GM21717 (cell line): ENCODE measurements around the gene EIF2AK3.
"Not testable (repeated sequence)": the region's sequence is repeated elsewhere in the genome, so short reads cannot be mapped to it uniquely, and the experiment has no call there.

Experiments
- ATAC-seq: cut with Tn5 transposase; IDR thresholded peaks from one replicate; pipeline ENCODE4 v1.9.1; 2021; ENCODE audit warnings: mild to moderate bottlenecking, moderate library complexity; ENCODE audit not compliant: unreplicated experiment

The EIF2AK3 gene

DNA sequence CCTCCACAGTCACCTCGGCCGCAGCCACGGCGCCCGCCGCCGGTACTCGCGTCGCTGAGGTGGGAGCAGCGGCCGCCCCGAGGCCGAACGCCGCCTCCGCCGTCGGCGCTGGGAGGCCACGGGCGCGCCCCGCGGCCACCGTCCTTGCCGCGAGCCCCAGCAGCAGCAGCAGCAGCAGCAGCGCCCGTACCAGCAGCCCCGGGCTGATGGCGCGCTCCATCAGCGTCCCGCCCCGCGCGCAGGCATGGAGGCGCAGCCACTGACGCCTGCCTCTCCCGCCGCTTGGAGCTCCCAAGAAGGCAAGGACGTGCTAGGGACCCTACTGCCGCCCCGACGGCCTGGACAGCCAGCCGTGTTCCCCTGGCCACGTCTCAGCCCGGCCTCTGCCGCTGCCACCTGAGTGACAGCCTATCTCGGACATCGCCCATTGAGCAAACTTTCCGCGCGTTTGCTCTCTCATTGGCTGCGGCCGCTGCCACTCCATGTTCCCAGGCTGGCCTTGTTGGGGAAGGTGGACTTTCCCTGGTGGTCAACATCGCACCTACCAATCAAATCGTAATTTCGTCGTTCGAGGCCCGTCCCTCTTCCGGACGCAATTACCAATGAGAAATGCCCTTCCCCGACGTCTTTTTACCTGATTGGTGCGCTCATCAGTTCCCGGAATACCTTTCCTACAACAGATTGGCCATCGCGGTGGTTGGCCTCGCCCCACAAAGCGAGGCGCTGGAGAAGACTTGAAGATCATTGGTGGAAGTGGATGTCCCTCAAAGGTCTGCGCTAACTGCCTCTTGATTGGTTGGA, at the start of gene EIF2AK3:
Gene EIF2AK3, minus strand, starts transcription at position 410 of the 801 bp plus-strand sequence. Its CDS starts 190 bp downstream, at position 220.
- ATAC-seq: peak; percentile 89

DNA sequence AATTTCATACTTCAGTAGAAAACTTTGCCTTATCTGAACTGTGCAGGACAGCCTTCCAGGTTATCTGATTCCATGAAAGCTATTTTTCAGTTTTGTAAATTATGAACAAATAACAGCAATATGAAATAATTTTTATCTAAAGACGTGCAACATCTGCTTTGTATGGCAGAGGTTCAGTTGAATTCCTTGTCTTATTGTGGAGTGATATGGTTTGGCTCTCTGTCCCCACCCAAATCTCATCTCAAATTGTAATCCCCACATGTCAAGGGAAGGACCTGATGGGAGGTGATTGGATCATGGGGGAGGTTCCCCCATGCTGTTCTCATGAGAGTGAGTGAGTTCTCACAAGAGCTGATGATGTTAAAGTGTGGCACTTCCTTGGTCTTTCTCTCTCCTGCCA, 46.1 kb upstream of the EIF2AK3 start:
- no peak for ATAC-seq

DNA sequence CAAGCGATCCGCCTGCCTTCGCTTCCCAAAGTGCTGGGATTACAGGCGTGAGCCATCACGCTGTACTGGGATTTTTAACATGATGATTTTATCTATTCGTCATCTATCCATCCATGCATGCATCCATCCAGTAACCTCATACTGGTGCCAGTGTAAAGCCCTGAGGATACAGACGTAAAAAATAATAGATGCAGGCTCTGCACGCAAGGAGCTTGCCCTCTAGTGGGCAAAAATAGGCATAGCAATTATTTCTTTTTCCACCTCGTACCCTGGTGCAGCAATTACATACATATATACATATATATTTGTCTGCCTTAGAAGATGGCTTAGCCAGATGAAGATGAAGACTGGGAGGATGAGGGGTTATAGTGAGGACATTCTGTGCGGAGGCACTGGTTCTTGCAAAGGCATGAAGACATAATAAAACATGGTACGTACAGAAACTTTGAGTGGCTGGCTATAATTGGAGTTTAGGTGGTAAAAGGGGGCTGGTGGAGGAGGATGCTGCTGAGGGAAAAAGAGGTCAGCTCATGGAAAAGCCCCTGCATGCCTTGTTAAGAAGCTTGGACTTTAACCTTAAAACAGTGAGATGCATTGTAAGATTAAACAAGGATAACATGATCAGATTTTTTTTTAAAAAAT, 44.6 kb upstream of the EIF2AK3 start:
- no peak for ATAC-seq

DNA sequence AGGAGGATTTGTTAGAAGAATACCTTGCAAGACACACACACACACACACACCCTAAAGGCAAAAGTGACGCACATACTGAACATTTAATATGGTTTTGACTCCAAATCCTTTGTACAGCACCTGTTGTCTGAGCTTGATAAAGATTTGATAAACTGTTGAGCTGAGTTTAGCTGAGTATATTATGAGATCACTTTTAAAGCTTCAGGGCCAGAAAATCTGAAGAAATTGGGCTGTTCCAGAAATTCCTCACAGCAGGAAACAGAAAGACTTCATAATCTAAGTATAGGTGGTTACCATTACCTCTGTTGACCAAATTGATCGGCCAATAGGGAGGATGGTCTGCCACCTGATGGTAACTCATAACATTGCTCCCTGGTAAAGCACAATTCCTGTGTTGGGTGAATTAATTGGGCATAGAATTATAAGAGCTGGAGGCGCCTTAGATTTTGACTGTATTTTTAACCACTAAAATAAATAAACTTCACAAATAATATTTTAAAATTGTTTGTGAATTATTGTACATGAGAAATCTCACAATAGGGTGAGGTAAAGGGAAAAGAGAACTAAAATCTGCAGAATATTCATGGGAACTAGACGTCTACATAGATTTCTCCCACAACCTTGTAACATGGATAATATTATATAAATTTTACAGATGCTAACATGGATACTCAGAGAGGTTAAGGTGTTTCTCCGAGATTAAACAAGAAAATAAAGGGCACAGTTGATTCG, 42.4 kb upstream of the EIF2AK3 start:
- ATAC-seq: no peak

DNA sequence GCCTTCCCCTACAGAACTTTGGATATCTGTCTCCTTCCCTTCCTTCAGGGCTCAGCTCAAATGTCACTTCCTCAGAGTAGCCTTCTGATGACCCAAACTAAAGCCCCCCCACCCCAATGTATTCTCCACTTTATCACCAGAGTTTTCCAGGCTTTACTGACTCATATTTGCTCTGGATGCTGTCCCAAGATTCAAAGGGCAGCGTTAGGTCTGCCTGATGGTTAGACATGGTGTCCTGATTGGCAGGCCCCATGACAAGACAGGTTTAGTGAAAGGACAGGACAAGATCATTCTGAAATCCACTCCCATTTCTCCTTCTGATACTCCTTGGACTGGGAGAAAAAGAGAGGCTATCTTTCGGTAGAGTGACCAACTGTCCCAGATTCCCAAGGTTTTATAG, 41.6 kb upstream of the EIF2AK3 start:
- no peak for ATAC-seq

DNA sequence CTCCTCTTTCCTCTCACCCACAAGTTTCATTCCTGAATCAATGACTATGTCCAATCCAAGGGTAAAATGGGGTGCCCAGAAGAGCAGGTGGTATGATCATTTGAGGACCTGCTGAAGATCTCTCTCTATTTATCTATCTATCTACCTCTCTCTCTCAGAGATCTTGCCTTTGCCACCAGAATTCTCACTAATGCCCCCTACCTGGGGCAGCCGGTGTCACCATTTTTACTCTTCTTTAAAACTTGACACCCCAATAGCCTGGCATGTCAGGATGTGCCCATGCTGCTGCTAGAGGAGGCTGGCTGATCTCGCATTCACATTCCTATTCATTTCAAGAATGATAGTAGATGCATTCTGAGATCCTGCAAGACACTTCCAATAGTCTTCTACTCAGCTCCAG, 40.0 kb upstream of the EIF2AK3 start:
- no peak for ATAC-seq

DNA sequence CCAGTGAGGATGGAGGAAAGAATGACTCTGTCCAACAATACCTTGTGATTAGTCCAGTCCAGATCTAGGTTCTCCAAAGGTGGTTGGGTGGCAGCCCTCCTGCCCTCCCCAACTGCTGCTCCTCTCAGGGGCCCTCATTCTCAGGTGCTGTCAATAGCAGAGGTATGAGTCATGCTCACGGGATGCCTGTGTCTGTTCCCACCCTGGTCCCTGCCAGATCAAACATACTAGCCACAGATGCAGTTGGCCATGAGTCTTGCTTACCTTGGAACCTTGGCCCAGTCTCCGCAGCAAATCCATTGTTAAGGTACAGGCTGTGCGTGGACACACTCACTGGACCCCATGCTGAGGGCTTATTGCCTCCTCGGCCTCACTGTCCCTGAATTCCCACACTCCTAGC, 39.3 kb upstream of the EIF2AK3 start:
- ATAC-seq: no peak

DNA sequence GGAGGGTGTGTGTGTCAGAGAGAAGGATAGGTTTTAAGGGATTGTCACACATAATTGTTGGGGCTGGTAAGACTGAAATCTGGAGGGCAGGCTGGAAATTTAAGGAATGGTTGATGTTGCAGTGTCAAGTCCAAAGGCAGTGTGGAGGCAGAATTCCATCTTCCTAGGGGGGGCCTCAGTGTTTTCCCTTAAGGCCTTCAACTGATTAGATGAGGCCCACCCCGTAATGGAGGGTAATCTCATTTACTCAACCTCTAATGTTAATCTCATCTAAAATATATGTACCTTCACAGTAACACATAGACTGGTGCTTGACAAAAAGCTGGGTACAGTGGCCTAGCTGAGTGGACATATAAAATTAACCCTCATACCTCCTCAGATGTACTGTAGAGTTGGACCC, 33.4 kb upstream of the EIF2AK3 start:
- ATAC-seq: no peak

DNA sequence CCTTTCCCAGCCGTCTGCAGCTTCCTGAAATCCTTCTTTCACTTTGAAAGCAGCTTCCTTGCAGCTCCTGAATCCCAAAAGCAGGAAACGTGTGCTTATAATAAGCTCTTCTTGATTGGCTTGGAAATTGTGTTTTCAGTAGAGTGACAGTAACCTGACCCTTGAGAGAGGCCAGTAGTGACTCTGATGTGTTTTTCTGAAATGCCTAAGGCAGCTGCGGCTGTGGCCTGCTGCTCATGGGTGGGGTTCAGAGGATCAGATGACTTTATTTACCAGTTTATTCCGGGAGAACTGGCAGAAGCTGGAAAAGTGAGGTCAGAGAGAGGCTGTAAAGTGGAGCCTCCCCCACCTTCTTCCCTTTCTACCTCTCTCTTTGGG, 32.3 kb upstream of the EIF2AK3 start:
- ATAC-seq: no peak

DNA sequence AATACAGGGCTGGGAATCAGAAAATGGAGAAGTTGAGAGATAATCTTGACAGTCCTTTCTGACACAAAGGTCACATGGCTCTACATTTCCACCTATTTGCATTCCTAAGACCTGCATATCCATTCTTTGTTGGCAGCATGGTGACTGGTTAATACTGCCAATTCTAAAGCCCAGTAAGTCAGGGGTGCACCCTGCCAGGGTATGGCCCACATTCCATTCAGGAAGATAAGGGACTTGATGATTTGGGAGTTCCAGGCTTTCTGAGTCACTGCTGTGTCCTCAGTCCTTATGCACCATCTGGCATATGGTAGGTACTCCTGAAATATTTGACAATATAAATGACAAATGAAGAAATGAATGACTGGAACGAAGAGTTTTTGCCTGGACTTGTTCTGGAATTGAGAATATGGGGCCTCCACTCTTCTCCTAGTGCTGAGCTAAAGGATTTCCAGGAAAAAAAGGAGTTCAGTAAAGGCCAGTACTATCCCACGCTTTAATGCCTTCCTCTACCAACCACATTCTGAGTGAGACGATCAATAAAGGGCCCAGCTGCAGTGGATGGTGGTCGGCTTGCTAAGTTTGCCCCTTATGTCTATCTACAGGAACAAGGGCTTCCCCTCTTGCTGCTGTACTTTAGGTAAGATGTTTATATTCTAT, 31.7 kb upstream of the EIF2AK3 start:
- no peak for ATAC-seq

DNA sequence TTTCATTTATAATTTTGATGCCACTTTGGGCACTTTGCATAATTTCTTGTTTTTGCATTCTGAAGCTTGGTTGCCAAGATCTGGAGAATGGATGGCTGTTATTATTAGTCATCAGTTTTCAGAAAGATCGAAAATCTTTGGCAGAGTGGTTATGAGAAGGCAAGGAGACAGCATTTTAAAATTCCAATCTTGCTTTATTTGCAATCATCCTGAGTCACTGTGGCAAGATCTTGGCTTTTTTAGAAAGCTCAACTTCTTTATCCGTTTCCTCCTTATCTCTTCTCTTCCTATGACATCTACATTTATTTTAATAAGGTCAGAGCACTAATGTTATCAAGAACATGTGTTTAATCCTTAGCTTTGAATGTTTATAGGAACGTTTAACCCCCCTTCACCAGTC, 31.1 kb upstream of the EIF2AK3 start:
- ATAC-seq: no peak

DNA sequence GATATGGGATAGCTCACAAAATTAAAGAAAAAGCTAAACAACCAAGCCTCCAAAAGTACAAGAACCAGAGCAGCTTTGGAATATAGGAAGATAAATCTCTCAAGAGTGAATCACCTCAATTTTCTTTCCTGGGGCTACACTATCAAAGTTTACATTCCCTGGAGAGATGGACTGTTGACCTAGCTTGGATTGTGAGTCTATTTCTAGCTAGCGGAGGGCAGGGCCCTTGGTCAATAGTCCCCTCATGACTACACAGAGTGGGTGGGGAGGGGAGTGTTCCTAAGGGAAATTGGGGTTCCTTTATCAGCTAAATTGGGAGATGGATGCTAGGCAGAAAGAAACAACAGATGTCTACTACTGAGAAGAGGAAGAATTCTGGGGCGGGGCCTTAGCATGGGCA, 29.9 kb upstream of the EIF2AK3 start:
- ATAC-seq: no peak

DNA sequence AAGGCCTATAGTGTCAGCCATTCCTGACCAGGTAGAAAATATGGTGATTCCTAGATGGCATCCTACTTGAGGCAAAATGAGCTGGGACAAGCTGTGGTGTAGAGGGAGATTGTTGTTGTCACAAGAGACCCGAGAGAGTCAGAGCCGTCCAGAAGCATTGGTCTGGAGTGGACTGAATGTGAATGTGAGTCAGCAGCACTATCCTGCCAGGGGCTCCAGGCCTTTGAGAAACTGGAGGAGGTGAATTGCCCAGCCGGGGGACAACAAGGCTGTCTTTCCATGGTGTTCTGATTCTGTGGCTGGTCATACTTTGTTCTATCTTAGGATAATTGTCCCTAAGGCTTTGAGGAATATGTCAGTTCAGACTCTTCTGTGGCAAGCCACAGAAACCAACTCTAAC, 29.4 kb upstream of the EIF2AK3 start:
- ATAC-seq: no peak

DNA sequence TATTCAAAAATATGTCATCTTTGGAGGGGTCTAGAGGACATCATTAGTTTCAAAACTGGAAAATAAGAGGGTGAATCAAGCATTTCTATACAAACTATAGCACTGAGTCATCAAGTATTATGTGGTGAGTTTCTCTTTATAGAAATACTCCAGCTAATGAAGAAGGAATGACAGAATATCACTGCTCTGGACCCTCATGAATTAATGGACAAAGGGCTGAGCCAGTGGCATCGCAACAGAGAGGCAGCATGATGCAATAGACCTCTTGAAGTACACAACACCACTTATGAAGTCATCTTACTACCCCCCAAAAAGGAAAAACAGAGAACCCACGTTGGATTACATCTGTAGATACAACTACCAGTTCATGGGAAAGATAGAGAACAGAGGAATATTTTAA, 27.4 kb upstream of the EIF2AK3 start:
- no peak for ATAC-seq

DNA sequence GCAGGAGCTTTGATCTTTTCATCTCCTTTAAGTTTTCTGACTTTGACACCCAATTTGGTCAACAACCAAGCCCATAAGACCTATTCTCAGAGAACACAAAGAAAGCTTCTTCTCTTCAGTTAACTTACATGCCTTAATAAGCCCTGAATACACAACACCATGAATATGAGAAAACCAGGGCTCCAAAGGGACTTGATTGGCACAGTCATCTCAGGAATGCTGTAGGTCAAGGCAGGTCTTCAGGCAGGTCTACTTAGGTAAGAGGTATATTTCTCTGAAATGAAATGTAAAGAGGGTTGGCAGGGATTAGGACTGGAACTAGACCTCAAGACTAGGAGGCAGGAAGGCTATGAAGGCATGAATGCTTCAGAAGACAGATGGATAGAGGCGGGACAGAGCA, 24.4 kb upstream of the EIF2AK3 start:
- ATAC-seq: no peak

DNA sequence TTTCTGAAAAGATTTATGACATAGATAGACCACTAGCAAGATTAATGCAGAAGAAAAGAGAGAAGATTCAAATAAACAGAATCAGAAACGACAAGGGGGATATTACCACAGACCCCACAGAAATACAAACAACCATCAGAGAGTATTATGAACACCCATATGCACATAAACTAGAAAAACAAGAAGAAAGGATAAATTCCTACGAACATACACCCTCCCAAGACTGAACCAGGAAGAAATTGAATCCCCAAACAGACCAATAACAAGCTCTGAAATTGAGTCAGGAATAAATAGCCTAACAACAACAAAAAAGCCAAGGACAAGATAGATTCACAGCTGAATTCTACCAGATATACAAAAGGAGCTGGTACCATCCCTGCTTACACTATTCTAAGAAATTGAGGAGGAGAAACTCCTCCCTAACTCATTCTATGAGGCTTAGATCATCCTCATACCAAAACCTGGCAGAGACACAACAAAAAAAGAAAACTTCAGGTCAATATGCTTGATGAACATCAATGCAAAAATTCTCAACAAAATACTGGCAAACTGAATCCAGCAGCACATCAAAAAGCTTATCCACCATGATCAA, 18.1 kb upstream of the EIF2AK3 start:
- ATAC-seq: not testable (repeated sequence)

DNA sequence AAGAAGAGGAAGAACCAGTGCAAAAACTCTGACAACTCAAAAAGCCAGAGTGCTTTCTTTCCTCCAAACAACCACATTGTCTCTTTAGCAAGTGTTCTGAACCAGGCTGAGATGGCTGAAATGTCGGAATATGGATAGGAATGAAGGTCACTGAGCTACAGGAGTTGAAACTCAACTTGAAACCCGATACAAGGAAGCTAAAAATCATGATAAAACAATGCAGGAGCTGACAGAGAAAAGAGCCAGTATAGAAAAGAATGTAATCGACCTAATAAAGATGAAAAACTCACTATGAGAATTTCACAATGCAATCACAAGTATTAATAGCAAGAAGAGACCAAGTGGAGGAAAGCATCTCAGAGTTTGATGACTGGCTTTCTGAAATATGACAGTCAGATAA, 15.0 kb upstream of the EIF2AK3 start:
- no peak for ATAC-seq

DNA sequence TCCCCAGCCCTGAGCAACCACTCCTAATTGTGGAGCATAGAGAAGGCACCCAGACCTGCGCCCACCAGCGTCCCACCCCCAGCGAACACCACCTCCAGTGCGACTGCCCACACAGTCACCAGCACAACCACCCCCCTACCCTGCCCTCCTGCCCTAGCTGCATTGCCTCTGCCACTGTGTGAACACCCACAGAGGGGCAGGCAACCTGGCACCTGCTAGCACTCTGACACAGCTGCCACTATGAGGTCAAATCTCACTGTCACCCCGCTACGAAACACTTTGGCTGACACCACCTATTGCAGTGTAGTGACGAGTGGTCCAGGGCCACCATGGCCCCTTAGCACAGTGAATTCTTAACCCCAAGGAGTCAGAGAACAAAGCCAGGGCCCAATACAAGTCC, 14.1 kb upstream of the EIF2AK3 start:
- no peak for ATAC-seq

DNA sequence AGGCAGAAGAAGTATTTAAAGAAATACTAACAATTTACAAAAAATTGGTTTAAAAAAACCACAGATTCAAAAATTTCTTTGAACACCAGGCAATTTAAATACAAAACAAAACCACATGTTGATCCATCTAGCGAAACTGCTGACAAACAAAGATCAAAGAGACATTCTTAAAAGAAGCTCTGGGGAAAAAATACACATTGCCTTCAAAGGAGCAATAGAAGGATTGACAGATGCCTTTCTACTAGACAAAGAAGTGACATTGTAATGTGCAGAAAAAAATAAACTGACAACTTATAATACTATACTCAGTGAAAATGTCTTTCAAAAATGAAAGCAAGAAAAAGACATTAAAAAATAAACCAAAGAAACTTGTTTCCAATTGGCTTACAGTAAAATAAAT, 12.6 kb upstream of the EIF2AK3 start:
- no peak for ATAC-seq

DNA sequence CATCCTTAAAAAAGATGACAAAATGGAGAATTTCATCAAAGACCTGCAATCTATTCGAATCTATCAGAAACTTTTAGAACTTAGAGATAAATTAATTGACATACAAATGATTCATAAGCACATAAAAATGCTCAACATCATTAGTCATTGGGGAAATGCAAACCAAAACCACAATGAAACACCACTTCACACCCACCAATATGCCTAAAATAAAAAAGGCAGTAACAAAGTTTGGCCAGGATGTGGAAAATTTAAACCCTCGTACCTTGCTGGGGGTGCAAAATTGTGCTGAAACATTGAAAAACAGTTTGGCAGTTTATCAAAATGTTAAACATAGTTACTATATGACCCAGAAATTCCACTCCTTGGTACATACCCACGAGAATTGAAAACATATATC, 11.5 kb upstream of the EIF2AK3 start:
- ATAC-seq: no peak

DNA sequence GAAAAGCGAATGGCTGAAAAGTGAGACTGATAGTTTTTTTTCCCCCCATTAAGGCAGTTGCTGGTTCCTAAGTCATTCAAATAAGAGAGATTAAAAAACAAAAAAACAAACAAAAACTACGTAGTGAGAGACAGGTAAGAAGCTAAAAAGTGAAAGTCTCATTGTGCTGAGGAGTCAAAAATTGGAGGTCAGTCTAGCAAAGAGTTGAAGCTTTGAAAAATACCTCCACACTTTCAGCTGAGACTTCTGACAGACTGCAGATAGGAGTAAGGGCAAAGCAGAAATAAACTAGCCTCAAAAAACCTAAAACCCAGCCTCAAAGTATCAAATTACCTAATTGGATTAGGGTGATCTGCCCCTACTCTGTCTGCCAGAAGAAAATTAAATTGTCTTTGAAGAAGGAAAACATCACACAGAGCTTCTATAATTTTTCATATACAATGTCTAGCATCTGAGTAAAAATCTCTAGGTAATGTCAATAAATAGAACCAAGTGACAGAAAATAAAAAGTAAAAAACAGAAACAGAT, 10.9 kb upstream of the EIF2AK3 start:
- no peak for ATAC-seq
